Measurements from ENCODE around the gene LRCOL1.

- TF ChIP-seq TCF7L2 (IDR thresholded peaks at IDR 0.05; ENCODE audit: low read depth, low read length) (no peak), CTCF (IDR thresholded peaks at IDR 0.05) (no peak), POLR2AphosphoS5 (IDR thresholded peaks at IDR 0.05; ENCODE audit: low read depth, low read length) (no peak), REST (IDR thresholded peaks at IDR 0.05; ENCODE audit: insufficient read depth in 1 of 2, low read depth in 2 of 2, low read length in 1 of 2) (no peak)
Observed at GRCh38 chr12:132583736-132584135, 26.6 kb downstream of the LRCOL1 start.

Data from Panc1 (cell line).